Measurements from ENCODE around the gene CCNI. TPM values are rescaled to one million over a fixed set of nuclear protein-coding genes. Genes with fewer than 3 reads are reported as not detected.
"Not testable (repeated sequence)": the region's sequence is repeated elsewhere in the genome, so short reads cannot be mapped to it uniquely, and the experiment has no call there.

Gene CCNI
- total RNA-seq, 2 donors from 2014 or later = 92.6 to 185 TPM

GRCh38 chr4:77073106-77073809 is 2.5 kb downstream of the CCNI start:
- H3K9me3 ChIP-seq = no peaks in the 10 kb centered on the region
- TF ChIP-seq POLR2A (IDR thresholded peaks at IDR 0.05) (no peak), CTCF (IDR thresholded peaks at IDR 0.05) (no peak)
- DNase-seq (no peak), ATAC-seq (no peak)
- H3K36me3 ChIP-seq (replicated peaks in 1 of 2; ENCODE audit: insufficient read depth in 1 of 2, low read depth in 2 of 2) = no peaks in the 10 kb centered on the region
- H3K4me1 ChIP-seq = peaks cover 56% of the 10 kb centered on the region
- no peaks in the 10 kb centered on the region for H3K27me3 ChIP-seq
- H3K4me3 ChIP-seq = no peak overlapping the region
- peak overlapping the region; percentile 34 to 100 (median 97) for H3K27ac ChIP-seq
- WGBS, 2 donors = 5 to 10% methylated on average over 3 of the region's 3 CpGs
- intact Hi-C loops (cut with DNase I) = no loop called here

- H3K4me1 ChIP-seq = peaks cover 49% of the 10 kb centered on the region
- peak; percentile 54 to 80 (median 73) for DNase-seq
Observed at GRCh38 chr4:77072195-77072753, 3.5 kb downstream of the CCNI start.

GRCh38 chr4:77069514-77069913 is 6.3 kb downstream of the CCNI start:
- not testable (repeated sequence) for H3K27me3 ChIP-seq

More at GRCh38 chr4:77072195-77072753, 3.5 kb downstream of the CCNI start:
- H3K27ac ChIP-seq = peak overlapping the region in 3 of 4 donors; percentile 55 to 100 (median 98)
- intact Hi-C loops (cut with DNase I) = no loop called here
- no peaks in the 10 kb centered on the region for H3K36me3 ChIP-seq (replicated peaks in 1 of 2; ENCODE audit: insufficient read depth in 1 of 2, low read depth in 2 of 2)
- WGBS, 2 donors = 28 to 37% methylated on average over 5 of the region's 5 CpGs
- H3K9me3 ChIP-seq = no peaks in the 10 kb centered on the region
- H3K4me3 ChIP-seq = no peak overlapping the region
- H3K27me3 ChIP-seq = no peaks in the 10 kb centered on the region
- TF ChIP-seq POLR2A (IDR thresholded peaks at IDR 0.05) = no peak
- TF ChIP-seq CTCF (IDR thresholded peaks at IDR 0.05) = no peak
- ATAC-seq = peak; percentile 29

GRCh38 chr4:77065382-77065781 is 10.4 kb downstream of the CCNI start:
- no peak for ATAC-seq
- Histone ChIP-seq H3K4me3 (no peak overlapping the region), H3K4me1 (peaks cover 14% of the 10 kb centered on the region), H3K9me3 (no peaks in the 10 kb centered on the region), H3K27ac (no peak overlapping the region), H3K36me3 (replicated peaks in 1 of 2; ENCODE audit: insufficient read depth in 1 of 2, low read depth in 2 of 2) (peaks cover 0 to 12% of the 10 kb centered on the region in 2 donors), H3K27me3 (no peaks in the 10 kb centered on the region)
- no peak for TF ChIP-seq POLR2A (IDR thresholded peaks at IDR 0.05)
- TF ChIP-seq CTCF (IDR thresholded peaks at IDR 0.05) = no peak
- no peak for DNase-seq
- intact Hi-C loops (cut with DNase I) = no loop called here
- WGBS, 2 donors = 97 to 100% methylated on average over 1 of the region's 1 CpG

More at GRCh38 chr4:77069514-77069913, 6.3 kb downstream of the CCNI start:
- H3K9me3 ChIP-seq; H3K36me3 ChIP-seq (replicated peaks in 1 of 2; ENCODE audit: insufficient read depth in 1 of 2, low read depth in 2 of 2); H3K4me3 ChIP-seq; intact Hi-C loops (cut with DNase I); ATAC-seq; H3K27ac ChIP-seq; DNase-seq: not testable (repeated sequence)
- 69 to 83% methylated on average over 2 to 3 of the region's 3 CpGs for WGBS, 2 donors
- H3K4me1 ChIP-seq = peaks cover 50% of the 10 kb centered on the region

GRCh38 chr4:77062856-77063255 is 12.9 kb downstream of the CCNI start:
- ATAC-seq (no peak), DNase-seq (no peak)
- intact Hi-C loops (cut with DNase I) = no loop called here
- peaks cover 6% of the 10 kb centered on the region for H3K4me1 ChIP-seq
- peaks cover under 1 to 15% of the 10 kb centered on the region in 2 donors for H3K36me3 ChIP-seq (replicated peaks in 1 of 2; ENCODE audit: insufficient read depth in 1 of 2, low read depth in 2 of 2)
- no peak overlapping the region for H3K27ac ChIP-seq
- no peaks in the 10 kb centered on the region for H3K27me3 ChIP-seq
- no peaks in the 10 kb centered on the region for H3K9me3 ChIP-seq
- TF ChIP-seq CTCF (IDR thresholded peaks at IDR 0.05) = no peak
- no peak overlapping the region for H3K4me3 ChIP-seq
